Body of pancreas (tissue), 4 donors: Measurements from ENCODE around the gene CAPN14. TPM values are rescaled to one million over a fixed set of nuclear protein-coding genes. Genes with fewer than 3 reads are reported as not detected.

Experiments
- ATAC-seq: fragments of 150-250 bp; one replicate; pipeline ENCODE4 v1.9.1; 2016
- DNase-seq, 4 donors: peaks; one replicate each; pipeline ENCODE4 v3.0.0-alpha.2; 2019
- H3K27ac ChIP-seq, 4 donors: fragments of 200-600 bp; sonication (generic); 1 replicate in 3 of 4; 2 replicates in 1 of 4; pipeline versions ENCODE4 v1.5.1 to v1.6.1; 2016 to 2019; ENCODE audit warnings: mild to moderate bottlenecking in 1 of 4, mixed read lengths in 1 of 4, moderate library complexity in 1 of 4
- H3K27me3 ChIP-seq, 2 donors: fragments of 200-600 bp; sonication (generic); one replicate each; pipeline ENCODE4 v1.6.0; 2016; ENCODE audit warnings: mild to moderate bottlenecking in 1 of 2
- H3K36me3 ChIP-seq, 2 donors: fragments of 200-600 bp; sonication (generic); replicated peaks in 1 of 2; 2 replicates each; pipeline ENCODE4 v1.5.1; 2016; ENCODE audit warnings: low read depth in 2 of 2; ENCODE audit not compliant: insufficient read depth in 1 of 2
- H3K4me1 ChIP-seq: fragments of 200-600 bp; sonication (generic); one replicate; pipeline ENCODE4 v1.6.0; 2016
- H3K4me3 ChIP-seq, 2 donors: fragments of 200-600 bp; sonication (generic); 1 replicate in 1 of 2; 2 replicates in 1 of 2; pipeline ENCODE4 v1.5.1; 2016 to 2019
- H3K9me3 ChIP-seq, 3 donors: fragments of 200-600 bp; sonication (generic); 1 replicate in 2 of 3; 2 replicates in 1 of 3; pipeline ENCODE4 v1.5.1; 2016
- CTCF ChIP-seq, 7 experiments: fragments of 450-650 bp in 4 of 7; fragments of 200-600 bp in 3 of 7; sonication (generic) in 3 of 7; IDR thresholded peaks; one replicate each; pipeline ENCODE4 v1.5.1; 2016 to 2019; ENCODE audit warnings: antibody characterized with exemption in 7 of 7
- POLR2A ChIP-seq, 3 donors: fragments of 450-650 bp; IDR thresholded peaks; one replicate each; pipeline ENCODE4 v1.6.1; 2016; ENCODE audit warnings: antibody characterized with exemption in 3 of 3, mild to moderate bottlenecking in 2 of 3
- WGBS, 2 donors: methylation state at CpG; one replicate each; pipeline ENCODE4 v1.1.5; 2017; 5-methylcytosine and 5-hydroxymethylcytosine counted together
- intact Hi-C: fragments of 100-400 bp; cut with DNase I; formaldehyde crosslinking; loops from one replicate; pipeline ENCODE4 v1.15.1; 2023
- total RNA-seq, 2 donors: library from RNA; depleted of rRNA; stranded (reverse); fragments of >200 nt; gene quantifications; one replicate each; pipeline ENCODE4 v1.1.0, GENCODE V29; 2016

CAPN14 gene
- total RNA-seq, 2 donors from 2014 or later = not detected

GRCh38 chr2:31243053-31243452 lies 25.7 kb upstream of the CAPN14 start:
- 87 to 91% methylated on average over 5 of the region's 5 CpGs for WGBS, 2 donors
- Histone ChIP-seq H3K27me3 (no peaks in the 10 kb centered on the region), H3K4me1 (no peaks in the 10 kb centered on the region), H3K4me3 (no peak overlapping the region), H3K36me3 (no peaks in the 10 kb centered on the region), H3K9me3 (no peaks in the 10 kb centered on the region), H3K27ac (no peak overlapping the region)
- ATAC-seq = no peak
- DNase-seq = no peak
- intact Hi-C loops = no loop called here
- TF ChIP-seq CTCF (IDR thresholded peaks at IDR 0.05) (no peak), POLR2A (IDR thresholded peaks at IDR 0.05) (no peak)

- Histone ChIP-seq H3K36me3 (no peaks in the 10 kb centered on the region), H3K4me3 (no peak overlapping the region), H3K4me1 (no peaks in the 10 kb centered on the region), H3K9me3 (no peaks in the 10 kb centered on the region), H3K27ac (no peak overlapping the region), H3K27me3 (no peaks in the 10 kb centered on the region)
- ATAC-seq = no peak
- DNase-seq = no peak
- intact Hi-C loops = no loop called here
- TF ChIP-seq CTCF (IDR thresholded peaks at IDR 0.05) (no peak), POLR2A (IDR thresholded peaks at IDR 0.05) (no peak)
- 79% methylated on average over 9 to 10 of the region's 10 CpGs for WGBS, 2 donors
Measured at GRCh38 chr2:31241625-31242270, 24.4 kb upstream of the CAPN14 start.

- Histone ChIP-seq H3K27me3 (no peaks in the 10 kb centered on the region), H3K9me3 (no peaks in the 10 kb centered on the region), H3K4me1 (no peaks in the 10 kb centered on the region), H3K36me3 (no peaks in the 10 kb centered on the region), H3K4me3 (no peak overlapping the region), H3K27ac (no peak overlapping the region)
- ATAC-seq (peak; percentile 21), DNase-seq (no peak)
- WGBS, 2 donors = 71 to 73% methylated on average over 10 of the region's 11 CpGs
- intact Hi-C loops = no loop called here
- no peak for TF ChIP-seq POLR2A (IDR thresholded peaks at IDR 0.05)
- TF ChIP-seq CTCF (IDR thresholded peaks at IDR 0.05) = no peak
Measured at GRCh38 chr2:31240381-31241365, 23.4 kb upstream of the CAPN14 start.

GRCh38 chr2:31239593-31240177 lies 22.4 kb upstream of the CAPN14 start:
- no peaks in the 10 kb centered on the region for H3K27me3 ChIP-seq
- no peak overlapping the region for H3K4me3 ChIP-seq
- no peaks in the 10 kb centered on the region for H3K36me3 ChIP-seq
- intact Hi-C loops = no loop called here
- WGBS, 2 donors = 62 to 74% methylated on average over 21 to 22 of the region's 22 CpGs
- no peaks in the 10 kb centered on the region for H3K9me3 ChIP-seq
- no peak for TF ChIP-seq CTCF (IDR thresholded peaks at IDR 0.05)
- no peak for TF ChIP-seq POLR2A (IDR thresholded peaks at IDR 0.05)
- ATAC-seq = peak; percentile 54
- H3K4me1 ChIP-seq = peaks cover 2% of the 10 kb centered on the region
- DNase-seq = peak in 1 of 4 donors; percentile 25
- H3K27ac ChIP-seq = no peak overlapping the region
